ENCODE data around the gene TRAPPC6A.

TRAPPC6A gene

GRCh38 chr19:45150751-45151281 is 27.2 kb downstream of the TRAPPC6A start:
- no peak overlapping the region for H3K4me3 Mint-ChIP-seq
- no peaks in the 10 kb centered on the region for H3K9me3 Mint-ChIP-seq
- H3K27me3 Mint-ChIP-seq, result peaks cover 18% of the 10 kb centered on the region
- H3K4me1 Mint-ChIP-seq (ENCODE audit: low read depth), result peaks cover 19% of the 10 kb centered on the region
- no peak overlapping the region for H3K27ac Mint-ChIP-seq
- H3K36me3 Mint-ChIP-seq (ENCODE audit: low read depth), result no peaks in the 10 kb centered on the region

DNA sequence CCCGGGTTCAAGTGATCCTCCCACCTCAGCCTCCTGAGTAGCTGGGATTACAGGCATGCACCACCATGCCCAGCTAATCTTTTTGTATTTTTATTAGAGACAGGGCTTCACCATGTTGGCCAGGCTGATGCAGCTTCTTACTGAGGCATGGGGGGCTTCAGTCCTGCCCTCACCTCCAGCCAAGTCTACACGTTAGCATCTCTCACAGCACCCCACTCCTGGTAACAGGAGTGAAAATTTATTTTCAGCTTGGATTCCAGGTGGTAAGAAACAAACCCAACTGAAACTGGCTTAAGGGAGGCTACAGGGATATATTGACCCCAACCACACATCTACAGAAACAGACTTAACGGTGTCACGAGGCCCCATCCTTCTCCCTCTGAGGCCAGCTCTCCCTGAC is 27.9 kb downstream of the TRAPPC6A start:
- Mint-ChIP-seq H3K27ac (no peak overlapping the region), H3K4me3 (no peak overlapping the region), H3K9me3 (no peaks in the 10 kb centered on the region), H3K4me1 (ENCODE audit: low read depth) (peaks cover 19% of the 10 kb centered on the region), H3K27me3 (peaks cover 16% of the 10 kb centered on the region), H3K36me3 (ENCODE audit: low read depth) (no peaks in the 10 kb centered on the region)

DNA sequence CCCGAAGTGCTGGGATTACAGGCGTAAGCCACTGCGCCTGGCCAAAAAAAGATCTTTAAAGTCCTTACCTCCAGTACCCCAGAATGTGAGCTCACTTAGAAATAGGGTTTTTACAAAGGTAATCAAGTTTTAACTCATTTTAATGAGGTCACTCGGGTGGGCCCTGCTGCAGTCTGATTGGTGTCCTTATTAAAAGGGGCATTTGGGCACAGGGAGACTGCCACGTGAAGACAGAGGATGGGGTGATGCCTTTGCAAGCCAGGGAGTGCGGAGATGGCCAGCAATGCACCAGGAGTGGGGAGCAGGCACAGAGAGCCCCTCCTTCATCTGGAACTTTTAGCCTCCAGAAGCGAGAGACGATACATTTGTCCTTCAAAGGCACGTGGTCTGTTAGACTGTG is 28.9 kb downstream of the TRAPPC6A start:
- Mint-ChIP-seq H3K4me3 (no peak overlapping the region), H3K36me3 (ENCODE audit: low read depth) (no peaks in the 10 kb centered on the region), H3K4me1 (ENCODE audit: low read depth) (peaks cover 16% of the 10 kb centered on the region), H3K27me3 (peaks cover 11% of the 10 kb centered on the region), H3K9me3 (no peaks in the 10 kb centered on the region), H3K27ac (no peak overlapping the region)

GRCh38 chr19:45147835-45148676 is 30.0 kb downstream of the TRAPPC6A start:
- peaks cover 2% of the 10 kb centered on the region for H3K36me3 Mint-ChIP-seq (ENCODE audit: low read depth)
- no peak overlapping the region for H3K27ac Mint-ChIP-seq
- H3K4me3 Mint-ChIP-seq, result no peak overlapping the region
- no peaks in the 10 kb centered on the region for H3K9me3 Mint-ChIP-seq
- peaks cover 7% of the 10 kb centered on the region for H3K27me3 Mint-ChIP-seq
- peaks cover 12% of the 10 kb centered on the region for H3K4me1 Mint-ChIP-seq (ENCODE audit: low read depth)

DNA sequence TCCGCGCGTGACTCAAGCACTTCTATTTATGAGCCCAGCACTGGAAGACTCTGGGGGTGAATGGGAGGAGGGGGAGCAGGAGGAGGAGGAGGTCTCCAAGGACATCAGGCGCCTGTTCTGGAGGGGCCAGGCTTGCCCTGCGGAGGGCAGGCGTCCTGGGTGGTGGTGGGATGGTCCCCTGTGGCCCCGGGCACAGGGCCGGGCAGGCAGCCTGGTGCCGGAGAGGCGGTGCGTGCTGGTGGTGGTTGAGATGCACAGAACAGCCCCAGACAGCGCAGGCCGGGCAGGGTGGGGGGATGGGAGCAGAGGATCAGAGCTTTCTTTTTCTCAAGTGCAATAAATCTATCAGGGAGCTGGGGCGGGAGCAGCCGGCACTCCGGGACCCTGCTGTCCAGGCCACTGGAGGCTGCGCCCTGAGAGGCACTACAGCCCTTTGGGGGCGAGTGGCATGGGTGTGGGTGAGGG is 31.3 kb downstream of the TRAPPC6A start:
- Mint-ChIP-seq H3K27me3 (peaks cover 2% of the 10 kb centered on the region), H3K36me3 (ENCODE audit: low read depth) (peaks cover 9% of the 10 kb centered on the region), H3K4me1 (ENCODE audit: low read depth) (peaks cover 7% of the 10 kb centered on the region), H3K9me3 (no peaks in the 10 kb centered on the region), H3K27ac (no peak overlapping the region), H3K4me3 (no peak overlapping the region)

DNA sequence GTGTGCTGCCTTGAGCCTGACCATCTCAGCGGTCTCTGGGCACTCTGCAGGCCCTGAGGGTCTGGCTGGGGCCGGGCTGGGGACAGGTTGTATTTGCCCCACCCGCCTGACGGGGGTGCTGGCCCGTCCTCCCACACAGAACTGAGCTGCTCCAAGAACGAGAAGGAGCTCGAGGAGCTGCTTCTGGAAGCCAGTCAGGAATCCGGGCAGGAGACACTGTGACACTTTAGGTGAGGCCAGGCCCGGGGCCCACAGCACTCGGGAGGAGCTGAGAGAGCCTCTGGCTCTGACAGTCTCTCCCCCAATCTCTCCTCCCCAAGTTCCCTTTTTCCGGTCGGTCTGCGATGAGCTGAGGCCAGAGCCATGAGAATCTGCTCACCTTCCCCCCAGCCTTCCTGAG is 31.8 kb downstream of the TRAPPC6A start:
- H3K4me1 Mint-ChIP-seq (ENCODE audit: low read depth), result peaks cover 2% of the 10 kb centered on the region
- no peak overlapping the region for H3K27ac Mint-ChIP-seq
- H3K9me3 Mint-ChIP-seq, result no peaks in the 10 kb centered on the region
- H3K36me3 Mint-ChIP-seq (ENCODE audit: low read depth), result peaks cover 14% of the 10 kb centered on the region
- no peaks in the 10 kb centered on the region for H3K27me3 Mint-ChIP-seq
- no peak overlapping the region for H3K4me3 Mint-ChIP-seq

DNA sequence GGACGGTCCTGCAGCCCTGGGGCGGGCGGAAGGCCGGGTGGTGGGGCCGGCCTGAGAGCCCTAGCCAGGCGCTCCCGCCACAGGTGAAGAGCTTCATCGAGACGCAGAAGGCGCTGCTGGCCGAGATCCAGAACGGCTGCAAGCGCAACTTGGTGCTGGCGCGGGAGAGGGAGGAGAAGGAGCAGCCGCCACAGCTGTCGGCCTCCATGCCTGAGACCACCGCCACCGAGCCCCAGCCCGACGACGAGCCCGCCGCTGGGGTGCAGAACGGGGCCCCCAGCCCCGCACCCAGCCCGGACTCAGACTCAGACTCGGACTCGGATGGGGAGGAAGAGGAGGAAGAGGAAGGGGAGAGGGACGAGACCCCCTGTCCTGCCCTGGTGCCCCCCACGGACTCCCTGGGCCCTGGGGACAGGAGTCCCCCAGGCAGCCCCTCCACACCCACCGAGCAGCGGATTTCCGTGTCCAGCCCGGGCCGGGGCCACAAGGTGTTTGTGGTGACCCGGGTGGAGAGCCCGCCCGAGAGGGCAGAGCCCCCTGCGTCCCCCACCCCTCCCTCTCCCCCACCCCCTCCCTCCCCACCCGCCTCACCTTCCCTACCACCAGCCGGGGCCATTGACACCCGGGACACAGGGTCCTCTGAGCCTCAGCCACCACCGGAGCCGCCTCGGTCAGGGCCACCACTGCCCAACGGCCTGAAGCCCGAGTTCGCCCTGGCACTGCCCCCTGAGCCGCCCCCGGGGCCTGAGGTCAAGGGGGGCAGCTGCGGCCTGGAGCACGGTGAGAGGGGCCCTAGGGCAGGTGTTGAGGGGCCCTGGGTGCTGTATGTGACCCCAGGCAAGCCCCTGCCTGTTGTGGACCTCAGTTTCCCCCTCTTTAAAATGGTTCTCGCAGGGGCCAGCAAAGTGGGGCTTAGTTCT is 32.5 kb downstream of the TRAPPC6A start:
- no peaks in the 10 kb centered on the region for H3K4me1 Mint-ChIP-seq (ENCODE audit: low read depth)
- no peak overlapping the region for H3K27ac Mint-ChIP-seq
- peaks cover 16% of the 10 kb centered on the region for H3K36me3 Mint-ChIP-seq (ENCODE audit: low read depth)
- no peak overlapping the region for H3K4me3 Mint-ChIP-seq
- H3K27me3 Mint-ChIP-seq, result no peaks in the 10 kb centered on the region
- H3K9me3 Mint-ChIP-seq, result no peaks in the 10 kb centered on the region

GRCh38 chr19:45144431-45145269 is 33.4 kb downstream of the TRAPPC6A start:
- Mint-ChIP-seq H3K4me3 (no peak overlapping the region), H3K4me1 (ENCODE audit: low read depth) (no peaks in the 10 kb centered on the region), H3K36me3 (ENCODE audit: low read depth) (peaks cover 16% of the 10 kb centered on the region), H3K27ac (no peak overlapping the region), H3K9me3 (no peaks in the 10 kb centered on the region), H3K27me3 (no peaks in the 10 kb centered on the region)

DNA sequence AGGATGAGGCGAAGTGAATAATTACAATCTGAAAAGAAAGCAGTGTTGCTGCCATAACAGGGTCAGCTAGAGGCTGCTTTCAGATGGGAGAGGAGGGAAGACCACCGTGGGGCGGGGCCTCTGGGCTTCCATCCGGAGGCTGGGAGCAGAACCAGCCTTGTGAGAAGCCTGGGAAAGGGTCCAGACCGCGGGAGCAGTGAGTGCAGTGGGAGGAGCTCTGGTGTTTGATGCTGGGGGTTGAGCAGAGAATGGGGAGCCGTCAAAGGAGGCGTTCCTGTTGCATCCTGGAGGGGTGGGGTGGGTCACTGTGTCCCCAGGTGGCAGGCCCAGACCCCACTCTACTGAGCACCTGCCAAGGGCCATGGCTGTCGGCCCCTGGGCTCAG is 35.3 kb downstream of the TRAPPC6A start:
- Mint-ChIP-seq H3K36me3 (ENCODE audit: low read depth) (peaks cover 16% of the 10 kb centered on the region), H3K27ac (no peak overlapping the region), H3K4me3 (no peak overlapping the region)

DNA sequence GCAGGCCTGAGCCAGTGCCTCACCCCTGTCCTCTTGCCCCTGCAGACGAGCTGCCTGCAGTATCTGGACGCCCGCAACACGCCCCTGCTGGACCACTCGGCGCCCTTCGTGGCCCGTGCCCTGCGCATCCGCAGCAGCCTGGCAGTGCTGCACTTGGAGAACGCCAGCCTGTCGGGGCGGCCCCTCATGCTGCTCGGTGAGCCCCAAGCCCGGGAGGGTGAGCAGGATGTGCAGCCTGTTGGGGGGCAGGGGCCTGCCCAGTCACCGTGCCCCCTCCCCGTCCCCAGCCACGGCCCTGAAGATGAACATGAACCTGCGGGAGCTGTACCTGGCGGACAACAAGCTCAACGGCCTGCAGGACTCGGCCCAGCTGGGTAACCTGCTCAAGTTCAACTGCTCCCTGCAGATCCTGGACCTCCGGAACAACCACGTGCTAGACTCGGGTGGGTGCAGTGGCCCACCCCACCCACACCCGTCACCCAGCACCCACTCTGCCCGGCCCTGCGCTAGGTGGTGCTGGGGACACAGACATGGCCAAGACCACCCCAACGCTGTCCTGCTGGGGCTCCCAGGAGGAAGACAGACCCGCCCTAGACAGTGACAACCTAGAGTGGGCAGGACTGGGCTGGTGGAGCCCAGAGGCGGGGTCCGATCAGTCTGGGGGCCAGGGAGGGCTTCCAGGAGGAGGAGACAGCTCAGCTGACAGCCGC is 35.9 kb downstream of the TRAPPC6A start:
- H3K27ac Mint-ChIP-seq, result no peak overlapping the region
- H3K27me3 Mint-ChIP-seq, result no peaks in the 10 kb centered on the region
- H3K4me1 Mint-ChIP-seq (ENCODE audit: low read depth), result peaks cover 5% of the 10 kb centered on the region
- no peak overlapping the region for H3K4me3 Mint-ChIP-seq
- peaks cover 16% of the 10 kb centered on the region for H3K36me3 Mint-ChIP-seq (ENCODE audit: low read depth)
- no peaks in the 10 kb centered on the region for H3K9me3 Mint-ChIP-seq

More for the DNA sequence above, 35.3 kb downstream of the TRAPPC6A start:
- Mint-ChIP-seq H3K9me3 (no peaks in the 10 kb centered on the region), H3K27me3 (no peaks in the 10 kb centered on the region), H3K4me1 (ENCODE audit: low read depth) (no peaks in the 10 kb centered on the region)

GRCh38 chr19:45141203-45141900 is 36.7 kb downstream of the TRAPPC6A start:
- H3K9me3 Mint-ChIP-seq, result no peaks in the 10 kb centered on the region
- H3K27ac Mint-ChIP-seq, result no peak overlapping the region
- H3K27me3 Mint-ChIP-seq, result no peaks in the 10 kb centered on the region
- no peak overlapping the region for H3K4me3 Mint-ChIP-seq
- H3K36me3 Mint-ChIP-seq (ENCODE audit: low read depth), result peaks cover 16% of the 10 kb centered on the region
- peaks cover 8% of the 10 kb centered on the region for H3K4me1 Mint-ChIP-seq (ENCODE audit: low read depth)

DNA sequence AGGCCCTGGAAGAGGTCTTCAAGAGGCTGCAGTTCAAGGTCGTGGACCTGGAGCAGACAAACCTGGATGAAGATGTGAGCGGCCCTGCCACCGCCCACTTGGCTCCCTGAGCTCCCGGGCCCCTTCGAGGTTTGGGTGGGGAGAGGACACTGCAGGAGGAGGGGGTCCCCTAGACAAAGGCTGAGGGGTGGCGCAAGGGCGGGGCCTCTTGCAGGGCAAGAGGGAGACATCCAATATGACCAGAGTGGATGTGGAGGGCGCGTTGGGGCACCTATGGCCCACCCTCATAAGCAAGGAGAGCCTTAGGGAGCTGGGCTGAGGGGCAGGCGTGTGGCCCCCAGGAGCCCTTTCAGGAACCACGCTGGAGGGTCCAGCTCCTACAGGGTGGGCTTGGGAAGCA is 37.5 kb downstream of the TRAPPC6A start:
- Mint-ChIP-seq H3K27ac (no peak overlapping the region), H3K27me3 (no peaks in the 10 kb centered on the region), H3K36me3 (ENCODE audit: low read depth) (peaks cover 16% of the 10 kb centered on the region), H3K4me1 (ENCODE audit: low read depth) (peaks cover 8% of the 10 kb centered on the region), H3K4me3 (no peak overlapping the region), H3K9me3 (no peaks in the 10 kb centered on the region)

GRCh38 chr19:45140144-45140503 is 37.9 kb downstream of the TRAPPC6A start:
- no peaks in the 10 kb centered on the region for H3K27me3 Mint-ChIP-seq
- H3K9me3 Mint-ChIP-seq, result no peaks in the 10 kb centered on the region
- H3K36me3 Mint-ChIP-seq (ENCODE audit: low read depth), result peaks cover 16% of the 10 kb centered on the region
- no peak overlapping the region for H3K4me3 Mint-ChIP-seq
- H3K4me1 Mint-ChIP-seq (ENCODE audit: low read depth), result peaks cover 8% of the 10 kb centered on the region
- H3K27ac Mint-ChIP-seq, result no peak overlapping the region

All from stimulated activated naive CD8-positive, alpha-beta T cell treated with anti-CD3 and anti-CD28 coated beads, Interleukin-15, Interleukin-2, amounts not matched to agents 100 ng/mL and 50 ng/mL, for 24 hours (primary cell).